H1 (cell line): Measurements from ENCODE around the gene CDH22. TPM values are rescaled to one million over a fixed set of nuclear protein-coding genes. Genes with fewer than 3 reads are reported as not detected.

Source experiments
- polyA plus RNA-seq, 7 experiments: library from polyadenylated mRNA; depleted of rRNA in 3 of 7; stranded (reverse) in 5 of 7; unstranded in 2 of 7; fragments of >200 nt in 5 of 7; fragments of 200-250 nt in 2 of 7; gene quantifications; 1 replicate in 5 of 7; 2 replicates in 1 of 7; 4 replicates in 1 of 7; pipeline versions ENCODE4 v1.2.1 to v1.2.3, GENCODE V29; 2011 to 2013; ENCODE audit warnings: missing spikeins in 2 of 7, mixed read lengths in 2 of 7
- total RNA-seq: library from RNA; stranded (reverse); fragmentation: NEBNext Ultra II Directional; extraction: Animal tissue kit (Norgen Biotek cat#: 25700); gene quantifications from 2 replicates; pipeline ENCODE4 v1.2.1, GENCODE V29; 2021
- TF ChIP-seq, protein P1 (sequence below), 3 experiments: IDR thresholded peaks; 1 replicate in 2 of 3; 2 replicates in 1 of 3; pipeline versions ENCODE4 v1.5.1 to v1.6.1; 2011; ENCODE audit warnings: low read length in 3 of 3, mild to moderate bottlenecking in 3 of 3, inconsistent platforms in 2 of 3, low read depth in 1 of 3, moderate library complexity in 1 of 3; ENCODE audit not compliant: insufficient read depth in 1 of 3; ENCODE audit errors: control extremely low read depth in 1 of 3

CDH22 gene
- total and polyA plus RNA-seq, 2 of the 8 experiments (the other 6 are each of a cell fraction or from before 2014, with no cell fraction given) = 0.35 to 0.39 TPM

DNA sequence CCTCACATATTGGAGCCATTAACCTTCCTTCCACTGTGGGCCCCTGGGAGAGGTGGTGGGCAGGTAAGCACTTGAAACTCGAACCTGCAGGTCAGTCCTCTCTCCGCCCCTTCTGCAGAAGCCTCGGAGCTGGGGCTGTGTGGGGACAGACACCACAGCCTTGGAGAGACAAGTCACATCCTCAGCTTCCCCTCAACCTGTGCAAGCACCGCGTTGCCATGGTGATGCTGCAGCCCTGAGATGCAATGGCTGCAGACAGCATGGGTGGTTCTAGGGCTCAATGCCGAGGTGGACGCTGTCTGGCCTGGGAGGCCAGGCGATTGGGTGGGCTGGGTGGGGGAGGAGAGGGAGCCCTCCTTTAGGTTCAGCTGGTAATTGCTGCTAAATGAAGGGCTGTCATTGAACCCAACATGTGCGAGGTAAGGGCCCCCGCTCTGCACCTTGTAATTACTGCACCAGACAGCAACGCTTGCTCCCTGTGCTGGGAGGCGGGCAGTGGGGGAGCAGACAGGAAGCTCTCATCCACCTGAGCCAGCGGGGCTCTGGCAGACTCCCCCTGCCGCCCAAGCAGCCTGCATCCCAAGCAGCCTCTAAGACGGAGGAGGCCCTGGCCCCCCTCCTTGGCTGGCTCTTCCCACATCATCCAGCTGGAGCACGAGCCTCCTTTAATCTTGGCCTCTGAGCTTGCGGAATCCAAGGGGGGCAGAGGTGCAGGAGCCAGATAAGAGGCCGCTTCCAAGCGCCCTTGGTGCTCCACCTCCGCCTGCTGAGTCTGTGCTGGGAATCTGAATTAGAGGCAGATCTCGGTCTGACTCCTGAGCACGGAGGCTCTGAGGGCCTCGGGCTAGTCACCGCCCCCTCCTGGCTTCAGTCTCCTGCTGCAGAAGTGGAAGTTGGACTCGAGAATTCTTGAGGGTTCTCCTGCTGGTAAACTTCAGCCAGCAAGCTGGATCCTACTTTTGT, 39.8 kb upstream of the CDH22 start (continued):
- TF ChIP-seq, protein P1, sequence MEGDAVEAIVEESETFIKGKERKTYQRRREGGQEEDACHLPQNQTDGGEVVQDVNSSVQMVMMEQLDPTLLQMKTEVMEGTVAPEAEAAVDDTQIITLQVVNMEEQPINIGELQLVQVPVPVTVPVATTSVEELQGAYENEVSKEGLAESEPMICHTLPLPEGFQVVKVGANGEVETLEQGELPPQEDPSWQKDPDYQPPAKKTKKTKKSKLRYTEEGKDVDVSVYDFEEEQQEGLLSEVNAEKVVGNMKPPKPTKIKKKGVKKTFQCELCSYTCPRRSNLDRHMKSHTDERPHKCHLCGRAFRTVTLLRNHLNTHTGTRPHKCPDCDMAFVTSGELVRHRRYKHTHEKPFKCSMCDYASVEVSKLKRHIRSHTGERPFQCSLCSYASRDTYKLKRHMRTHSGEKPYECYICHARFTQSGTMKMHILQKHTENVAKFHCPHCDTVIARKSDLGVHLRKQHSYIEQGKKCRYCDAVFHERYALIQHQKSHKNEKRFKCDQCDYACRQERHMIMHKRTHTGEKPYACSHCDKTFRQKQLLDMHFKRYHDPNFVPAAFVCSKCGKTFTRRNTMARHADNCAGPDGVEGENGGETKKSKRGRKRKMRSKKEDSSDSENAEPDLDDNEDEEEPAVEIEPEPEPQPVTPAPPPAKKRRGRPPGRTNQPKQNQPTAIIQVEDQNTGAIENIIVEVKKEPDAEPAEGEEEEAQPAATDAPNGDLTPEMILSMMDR (IDR thresholded peaks at IDR 0.05; ENCODE audit: control extremely low read depth in 1 of 3, insufficient read depth in 1 of 3, low read depth in 1 of 3, low read length in 3 of 3) = peak; percentile 59 to 80 (median 69)
